Hepatocyte (in vitro differentiated cells): ENCODE measurements around the gene UVSSA.

Experiments
- EZH2 ChIP-seq: fragments of 200-600 bp; sonication (generic); IDR thresholded peaks from 2 replicates; pipeline ENCODE4 v1.6.1; 2016; ENCODE audit warnings: antibody characterized with exemption, mild to moderate bottlenecking, borderline replicate concordance
- TF ChIP-seq, protein P1 (sequence below): fragments of 200-600 bp; sonication (generic); IDR thresholded peaks from 2 replicates; pipeline ENCODE4 v1.5.1; 2016; ENCODE audit warnings: antibody characterized with exemption, mild to moderate bottlenecking; ENCODE audit not compliant: poor library complexity

GRCh38 chr4:1334579-1334895, 12.5 kb upstream of the UVSSA start:
- TF ChIP-seq, protein P1, sequence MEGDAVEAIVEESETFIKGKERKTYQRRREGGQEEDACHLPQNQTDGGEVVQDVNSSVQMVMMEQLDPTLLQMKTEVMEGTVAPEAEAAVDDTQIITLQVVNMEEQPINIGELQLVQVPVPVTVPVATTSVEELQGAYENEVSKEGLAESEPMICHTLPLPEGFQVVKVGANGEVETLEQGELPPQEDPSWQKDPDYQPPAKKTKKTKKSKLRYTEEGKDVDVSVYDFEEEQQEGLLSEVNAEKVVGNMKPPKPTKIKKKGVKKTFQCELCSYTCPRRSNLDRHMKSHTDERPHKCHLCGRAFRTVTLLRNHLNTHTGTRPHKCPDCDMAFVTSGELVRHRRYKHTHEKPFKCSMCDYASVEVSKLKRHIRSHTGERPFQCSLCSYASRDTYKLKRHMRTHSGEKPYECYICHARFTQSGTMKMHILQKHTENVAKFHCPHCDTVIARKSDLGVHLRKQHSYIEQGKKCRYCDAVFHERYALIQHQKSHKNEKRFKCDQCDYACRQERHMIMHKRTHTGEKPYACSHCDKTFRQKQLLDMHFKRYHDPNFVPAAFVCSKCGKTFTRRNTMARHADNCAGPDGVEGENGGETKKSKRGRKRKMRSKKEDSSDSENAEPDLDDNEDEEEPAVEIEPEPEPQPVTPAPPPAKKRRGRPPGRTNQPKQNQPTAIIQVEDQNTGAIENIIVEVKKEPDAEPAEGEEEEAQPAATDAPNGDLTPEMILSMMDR, result no peak
- TF ChIP-seq EZH2, result no peak
